Measurements from ENCODE around the gene PDE7B. TPM values are rescaled to one million over a fixed set of nuclear protein-coding genes. Genes with fewer than 3 reads are reported as not detected.

Gene PDE7B
- total RNA-seq, 1 experiment from 2014 or later: not detected

- POLR2A ChIA-PET (ENCODE audit: unreplicated experiment): no interaction called here
- no peak overlapping the region for H3K4me2 ChIP-seq (ENCODE audit: low read length)
- no TSS peak for BruUV-seq (replicated peaks)
- ATAC-seq: no peak
- no peaks in the 10 kb centered on the region for H3K79me2 ChIP-seq (ENCODE audit: low read length)
- no peaks in the 10 kb centered on the region for H3K9me2 ChIP-seq (replicated peaks; ENCODE audit: low read length)
- H3K4me1 ChIP-seq (ENCODE audit: insufficient read depth, low read length): no peaks in the 10 kb centered on the region
- no peak overlapping the region for H2AFZ ChIP-seq (ENCODE audit: low read length)
- H3K4me3 ChIP-seq (ENCODE audit: low read length): no peak overlapping the region
- no peaks in the 10 kb centered on the region for H3F3A ChIP-seq (ENCODE audit: low read length, unreplicated experiment)
- TF ChIP-seq EZH2phosphoT487 (IDR thresholded peaks at IDR 0.05; ENCODE audit: borderline replicate concordance, low read length) (no peak), EZH2 (IDR thresholded peaks at IDR 0.05; ENCODE audit: low read length, unreplicated experiment) (no peak), CTCF (conservative IDR thresholded peaks at IDR 0.05; ENCODE audit: low read depth, low read length) (no peak)
- no peaks in the 10 kb centered on the region for H3K36me3 ChIP-seq (ENCODE audit: low read depth, low read length)
- no peaks in the 10 kb centered on the region for H3K27me3 ChIP-seq (ENCODE audit: low read length)
- no peaks in the 10 kb centered on the region for H3K9me3 ChIP-seq (ENCODE audit: low read length)
- H3K27ac ChIP-seq (ENCODE audit: low read length): no peak overlapping the region
- H3K9ac ChIP-seq (ENCODE audit: low read length): no peak overlapping the region
- intact Hi-C loops (cut with micrococcal nuclease): no loop called here
- no peaks in the 10 kb centered on the region for H4K20me1 ChIP-seq (ENCODE audit: low read length)
- DNase-seq: no peak
- CTCF ChIA-PET: no interaction called here
Measured at GRCh38 chr6:136209496-136209895, 358.0 kb downstream of the PDE7B start.

GRCh38 chr6:136210398-136211165, 359.1 kb downstream of the PDE7B start:
- Histone ChIP-seq H3K9ac (ENCODE audit: low read length) (no peak overlapping the region), H3K79me2 (ENCODE audit: low read length) (no peaks in the 10 kb centered on the region), H3K27ac (ENCODE audit: low read length) (no peak overlapping the region), H3K27me3 (ENCODE audit: low read length) (no peaks in the 10 kb centered on the region), H3F3A (ENCODE audit: low read length, unreplicated experiment) (no peaks in the 10 kb centered on the region), H3K36me3 (ENCODE audit: low read depth, low read length) (no peaks in the 10 kb centered on the region), H3K4me2 (ENCODE audit: low read length) (no peak overlapping the region), H3K9me3 (ENCODE audit: low read length) (no peaks in the 10 kb centered on the region), H3K4me1 (ENCODE audit: insufficient read depth, low read length) (no peaks in the 10 kb centered on the region), H2AFZ (ENCODE audit: low read length) (no peak overlapping the region), H3K9me2 (replicated peaks; ENCODE audit: low read length) (no peaks in the 10 kb centered on the region), H4K20me1 (ENCODE audit: low read length) (no peaks in the 10 kb centered on the region), H3K4me3 (ENCODE audit: low read length) (no peak overlapping the region)
- DNase-seq: no peak
- intact Hi-C loops (cut with micrococcal nuclease): no loop called here
- TF ChIP-seq EZH2phosphoT487 (IDR thresholded peaks at IDR 0.05; ENCODE audit: borderline replicate concordance, low read length) (no peak), EZH2 (IDR thresholded peaks at IDR 0.05; ENCODE audit: low read length, unreplicated experiment) (no peak), CTCF (conservative IDR thresholded peaks at IDR 0.05; ENCODE audit: low read depth, low read length) (no peak)
- ChIA-PET CTCF (no interaction called here), POLR2A (ENCODE audit: unreplicated experiment) (no interaction called here)
- BruUV-seq (replicated peaks): no TSS peak
- ATAC-seq: no peak

GRCh38 chr6:136212608-136213007, 361.1 kb downstream of the PDE7B start:
- no peaks in the 10 kb centered on the region for H3K79me2 ChIP-seq (ENCODE audit: low read length)
- H3K27ac ChIP-seq (ENCODE audit: low read length): no peak overlapping the region
- H3K9me2 ChIP-seq (replicated peaks; ENCODE audit: low read length): no peaks in the 10 kb centered on the region
- no peak overlapping the region for H2AFZ ChIP-seq (ENCODE audit: low read length)
- no peaks in the 10 kb centered on the region for H3K27me3 ChIP-seq (ENCODE audit: low read length)
- DNase-seq (no peak), ATAC-seq (no peak)
- no peak overlapping the region for H3K9ac ChIP-seq (ENCODE audit: low read length)
- no TSS peak for BruUV-seq (replicated peaks)
- H3K4me1 ChIP-seq (ENCODE audit: insufficient read depth, low read length): no peaks in the 10 kb centered on the region
- no peak for TF ChIP-seq CTCF (conservative IDR thresholded peaks at IDR 0.05; ENCODE audit: low read depth, low read length)
- TF ChIP-seq EZH2phosphoT487 (IDR thresholded peaks at IDR 0.05; ENCODE audit: borderline replicate concordance, low read length): no peak
- TF ChIP-seq EZH2 (IDR thresholded peaks at IDR 0.05; ENCODE audit: low read length, unreplicated experiment): no peak
- no peak overlapping the region for H3K4me2 ChIP-seq (ENCODE audit: low read length)
- intact Hi-C loops (cut with micrococcal nuclease): no loop called here
- no peaks in the 10 kb centered on the region for H3K36me3 ChIP-seq (ENCODE audit: low read depth, low read length)
- ChIA-PET CTCF (no interaction called here), POLR2A (ENCODE audit: unreplicated experiment) (no interaction called here)
- no peaks in the 10 kb centered on the region for H4K20me1 ChIP-seq (ENCODE audit: low read length)
- no peaks in the 10 kb centered on the region for H3F3A ChIP-seq (ENCODE audit: low read length, unreplicated experiment)
- H3K9me3 ChIP-seq (ENCODE audit: low read length): no peaks in the 10 kb centered on the region
- no peak overlapping the region for H3K4me3 ChIP-seq (ENCODE audit: low read length)
